Body of pancreas (tissue), 4 donors: ENCODE results near the gene UGGT2. TPM values are rescaled to one million over a fixed set of nuclear protein-coding genes. Genes with fewer than 3 reads are reported as not detected.

Experiments
- ATAC-seq: fragments of 150-250 bp; one replicate; pipeline ENCODE4 v1.9.1; 2016
- DNase-seq, 4 donors: peaks; one replicate each; pipeline ENCODE4 v3.0.0-alpha.2; 2019
- H3K27ac ChIP-seq, 4 donors: fragments of 200-600 bp; sonication (generic); 1 replicate in 3 of 4; 2 replicates in 1 of 4; pipeline versions ENCODE4 v1.5.1 to v1.6.1; 2016 to 2019; ENCODE audit warnings: mild to moderate bottlenecking in 1 of 4, mixed read lengths in 1 of 4, moderate library complexity in 1 of 4
- H3K27me3 ChIP-seq, 2 donors: fragments of 200-600 bp; sonication (generic); one replicate each; pipeline ENCODE4 v1.6.0; 2016; ENCODE audit warnings: mild to moderate bottlenecking in 1 of 2
- H3K36me3 ChIP-seq, 2 donors: fragments of 200-600 bp; sonication (generic); replicated peaks in 1 of 2; 2 replicates each; pipeline ENCODE4 v1.5.1; 2016; ENCODE audit warnings: low read depth in 2 of 2; ENCODE audit not compliant: insufficient read depth in 1 of 2
- H3K4me1 ChIP-seq: fragments of 200-600 bp; sonication (generic); one replicate; pipeline ENCODE4 v1.6.0; 2016
- H3K4me3 ChIP-seq, 2 donors: fragments of 200-600 bp; sonication (generic); 1 replicate in 1 of 2; 2 replicates in 1 of 2; pipeline ENCODE4 v1.5.1; 2016 to 2019
- H3K9me3 ChIP-seq, 3 donors: fragments of 200-600 bp; sonication (generic); 1 replicate in 2 of 3; 2 replicates in 1 of 3; pipeline ENCODE4 v1.5.1; 2016
- POLR2A ChIP-seq, 3 donors: fragments of 450-650 bp; IDR thresholded peaks; one replicate each; pipeline ENCODE4 v1.6.1; 2016; ENCODE audit warnings: antibody characterized with exemption in 3 of 3, mild to moderate bottlenecking in 2 of 3
- WGBS, 2 donors: methylation state at CpG; one replicate each; pipeline ENCODE4 v1.1.5; 2017; 5-methylcytosine and 5-hydroxymethylcytosine counted together
- intact Hi-C: fragments of 100-400 bp; cut with DNase I; formaldehyde crosslinking; loops from one replicate; pipeline ENCODE4 v1.15.1; 2023
- total RNA-seq, 2 donors: library from RNA; depleted of rRNA; stranded (reverse); fragments of >200 nt; gene quantifications; one replicate each; pipeline ENCODE4 v1.1.0, GENCODE V29; 2016
- TF ChIP-seq, protein P1 (sequence below), 7 experiments: fragments of 450-650 bp in 4 of 7; fragments of 200-600 bp in 3 of 7; sonication (generic) in 3 of 7; IDR thresholded peaks; one replicate each; pipeline ENCODE4 v1.5.1; 2016 to 2019; ENCODE audit warnings: antibody characterized with exemption in 7 of 7

UGGT2 gene
- total RNA-seq, 2 donors from 2014 or later, result 49.8 TPM

- no peak overlapping the region for H3K4me3 ChIP-seq
- H3K9me3 ChIP-seq, result peaks cover 0 to 5% (median 0%) of the 10 kb centered on the region in 3 donors
- no peaks in the 10 kb centered on the region for H3K36me3 ChIP-seq
- no peaks in the 10 kb centered on the region for H3K27me3 ChIP-seq
- WGBS, 2 donors, result 85 to 95% methylated on average over 1 of the region's 1 CpG
- TF ChIP-seq POLR2A (IDR thresholded peaks at IDR 0.05), result no peak
- TF ChIP-seq, protein P1, sequence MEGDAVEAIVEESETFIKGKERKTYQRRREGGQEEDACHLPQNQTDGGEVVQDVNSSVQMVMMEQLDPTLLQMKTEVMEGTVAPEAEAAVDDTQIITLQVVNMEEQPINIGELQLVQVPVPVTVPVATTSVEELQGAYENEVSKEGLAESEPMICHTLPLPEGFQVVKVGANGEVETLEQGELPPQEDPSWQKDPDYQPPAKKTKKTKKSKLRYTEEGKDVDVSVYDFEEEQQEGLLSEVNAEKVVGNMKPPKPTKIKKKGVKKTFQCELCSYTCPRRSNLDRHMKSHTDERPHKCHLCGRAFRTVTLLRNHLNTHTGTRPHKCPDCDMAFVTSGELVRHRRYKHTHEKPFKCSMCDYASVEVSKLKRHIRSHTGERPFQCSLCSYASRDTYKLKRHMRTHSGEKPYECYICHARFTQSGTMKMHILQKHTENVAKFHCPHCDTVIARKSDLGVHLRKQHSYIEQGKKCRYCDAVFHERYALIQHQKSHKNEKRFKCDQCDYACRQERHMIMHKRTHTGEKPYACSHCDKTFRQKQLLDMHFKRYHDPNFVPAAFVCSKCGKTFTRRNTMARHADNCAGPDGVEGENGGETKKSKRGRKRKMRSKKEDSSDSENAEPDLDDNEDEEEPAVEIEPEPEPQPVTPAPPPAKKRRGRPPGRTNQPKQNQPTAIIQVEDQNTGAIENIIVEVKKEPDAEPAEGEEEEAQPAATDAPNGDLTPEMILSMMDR (IDR thresholded peaks at IDR 0.05), result no peak
- no peak for DNase-seq
- ATAC-seq, result no peak
- peaks cover 7% of the 10 kb centered on the region for H3K4me1 ChIP-seq
- H3K27ac ChIP-seq, result no peak overlapping the region
- intact Hi-C loops, result no loop called here
Measured at GRCh38 chr13:96044238-96044637, 9.0 kb downstream of the UGGT2 start.

GRCh38 chr13:96041326-96042110, 11.7 kb downstream of the UGGT2 start:
- 93 to 100% methylated on average over 4 of the region's 4 CpGs for WGBS, 2 donors
- ATAC-seq, result no peak
- intact Hi-C loops, result no loop called here
- Histone ChIP-seq H3K27ac (no peak overlapping the region), H3K4me3 (no peak overlapping the region), H3K4me1 (peaks cover 7% of the 10 kb centered on the region), H3K9me3 (peaks cover 0 to 3% (median 0%) of the 10 kb centered on the region in 3 donors), H3K36me3 (no peaks in the 10 kb centered on the region), H3K27me3 (no peaks in the 10 kb centered on the region)
- no peak for TF ChIP-seq POLR2A (IDR thresholded peaks at IDR 0.05)
- TF ChIP-seq, protein P1 (IDR thresholded peaks at IDR 0.05), result no peak
- DNase-seq, result no peak

- DNase-seq (no peak), ATAC-seq (no peak)
- Histone ChIP-seq H3K4me3 (no peak overlapping the region), H3K4me1 (peaks cover 37% of the 10 kb centered on the region), H3K27ac (no peak overlapping the region), H3K36me3 (no peaks in the 10 kb centered on the region), H3K27me3 (no peaks in the 10 kb centered on the region), H3K9me3 (no peaks in the 10 kb centered on the region)
- WGBS, 2 donors, result 95 to 100% methylated on average over 1 of the region's 1 CpG
- TF ChIP-seq, protein P1 (IDR thresholded peaks at IDR 0.05), result no peak
- no peak for TF ChIP-seq POLR2A (IDR thresholded peaks at IDR 0.05)
- intact Hi-C loops, result no loop called here
Measured at GRCh38 chr13:96036515-96036914, 16.7 kb downstream of the UGGT2 start.

- 36 to 54% methylated on average over 3 to 10 of the region's 10 CpGs for WGBS, 2 donors
- no peaks in the 10 kb centered on the region for H3K9me3 ChIP-seq
- H3K36me3 ChIP-seq, result no peaks in the 10 kb centered on the region
- no peak overlapping the region for H3K4me3 ChIP-seq
- intact Hi-C loops, result no loop called here
- H3K4me1 ChIP-seq, result peaks cover 37% of the 10 kb centered on the region
- H3K27ac ChIP-seq, result peak overlapping the region; percentile 41 to 72 (median 70)
- no peaks in the 10 kb centered on the region for H3K27me3 ChIP-seq
- ATAC-seq (peak; percentile 93), DNase-seq (peak; percentile 77 to 91 (median 84))
- TF ChIP-seq, protein P1 (IDR thresholded peaks at IDR 0.05), result peak in 4 of 7 experiments; percentile 20 to 45 (median 38)
- peak in 1 of 3 donors; percentile 25 for TF ChIP-seq POLR2A (IDR thresholded peaks at IDR 0.05)
Measured at GRCh38 chr13:96034662-96035061, 18.5 kb downstream of the UGGT2 start.
